GM21381 (cell line): ENCODE data around the gene JAG2.

Experiments
- ATAC-seq: cut with Tn5 transposase; IDR thresholded peaks from one replicate; pipeline ENCODE4 v1.9.1; 2021; ENCODE audit warnings: mild to moderate bottlenecking, moderate library complexity; ENCODE audit not compliant: unreplicated experiment

The JAG2 gene

GRCh38 chr14:105167303-105168092, 1.1 kb downstream of the JAG2 start:
- no peak for ATAC-seq

GRCh38 chr14:105166571-105167302, 1.8 kb downstream of the JAG2 start:
- no peak for ATAC-seq

- no peak for ATAC-seq
These were observed 2.7 kb downstream of the JAG2 start for GRCh38 chr14:105165761-105166485.

GRCh38 chr14:105165134-105165704, 3.4 kb downstream of the JAG2 start:
- no peak for ATAC-seq

GRCh38 chr14:105163040-105163742, 5.4 kb downstream of the JAG2 start:
- ATAC-seq, result no peak

- no peak for ATAC-seq
These were observed 6.0 kb downstream of the JAG2 start for GRCh38 chr14:105162669-105162979.

- ATAC-seq, result no peak
These were observed 6.5 kb downstream of the JAG2 start for GRCh38 chr14:105161964-105162668.

GRCh38 chr14:105161309-105161708, 7.3 kb downstream of the JAG2 start:
- no peak for ATAC-seq

GRCh38 chr14:105160776-105161175, 7.8 kb downstream of the JAG2 start:
- ATAC-seq, result no peak

GRCh38 chr14:105159344-105159743, 9.2 kb downstream of the JAG2 start:
- no peak for ATAC-seq

- no peak for ATAC-seq
These were observed 9.8 kb downstream of the JAG2 start for GRCh38 chr14:105158794-105159193.

GRCh38 chr14:105157872-105158271, 10.7 kb downstream of the JAG2 start:
- no peak for ATAC-seq

GRCh38 chr14:105156414-105157375, 11.9 kb downstream of the JAG2 start:
- no peak for ATAC-seq

- ATAC-seq, result no peak
These were observed 12.7 kb downstream of the JAG2 start for GRCh38 chr14:105155681-105156413.

GRCh38 chr14:105155071-105155651, 13.4 kb downstream of the JAG2 start:
- ATAC-seq, result no peak

GRCh38 chr14:105154476-105154871, 14.1 kb downstream of the JAG2 start:
- no peak for ATAC-seq

GRCh38 chr14:105153739-105154475, 14.7 kb downstream of the JAG2 start:
- no peak for ATAC-seq
